Left renal pelvis (tissue), 4 donors: ENCODE results near the gene CYP2S1. TPM values are rescaled to one million over a fixed set of nuclear protein-coding genes. Genes with fewer than 3 reads are reported as not detected.

Source experiments
- DNase-seq, 4 donors: peaks; one replicate each; pipeline ENCODE4 v3.0.0-alpha.2; 2013; ENCODE audit warnings: low read depth in 4 of 4, low spot score in 3 of 4
- polyA plus RNA-seq, 4 donors: library from polyadenylated mRNA; unstranded; fragments of 120-200 nt; gene quantifications; one replicate each; pipeline ENCODE4 v1.2.1, GENCODE V29; 2013; ENCODE audit not compliant: insufficient read length in 4 of 4

Gene CYP2S1
- polyA plus RNA-seq, 4 donors, result 0.25 to 0.76 (median 0.46) TPM

GRCh38 chr19:41255171-41255570 is 62.2 kb downstream of the CYP2S1 start:
- no peak for DNase-seq

Other genes with a start within 250 kb of the CYP2S1 start
- 1 to 10 TPM in 3 of 4 donors, not detected in 1; 2.1 to 3.5 (median 2.8) TPM for gene CYP2B6, start 201.9 kb upstream of the CYP2S1 start, polyA plus RNA-seq
- gene CYP2A13, start 104.8 kb upstream of the CYP2S1 start, polyA plus RNA-seq, result not detected
- under 1 TPM in 1 of 4 donors, not detected in 3; 0.38 TPM for gene CYP2F1, start 78.8 kb upstream of the CYP2S1 start, polyA plus RNA-seq
- gene AXL, start 26.0 kb downstream of the CYP2S1 start, polyA plus RNA-seq, result 10 to 100 TPM; 30.0 to 55.5 (median 35.7) TPM
- gene HNRNPUL1, start 71.2 kb downstream of the CYP2S1 start, polyA plus RNA-seq, result 100 to 1,000 TPM; 188 to 209 (median 204) TPM
- 10 to 100 TPM; 30.6 to 35.1 (median 33.3) TPM for gene CCDC97, start 117.0 kb downstream of the CYP2S1 start, polyA plus RNA-seq
- gene TGFB1, start 160.7 kb downstream of the CYP2S1 start, polyA plus RNA-seq, result 10 to 100 TPM; 24.8 to 38.0 (median 32.2) TPM
- gene B9D2, start 170.9 kb downstream of the CYP2S1 start, polyA plus RNA-seq, result 10 to 100 TPM in 1 of 4 donors, 1 to 10 TPM in 3; 4.7 to 11.0 (median 7.0) TPM
- 10 to 100 TPM in 3 of 4 donors, 1 to 10 TPM in 1; 6.5 to 27.9 (median 12.8) TPM for gene TMEM91, start 183.3 kb downstream of the CYP2S1 start, polyA plus RNA-seq
- 10 to 100 TPM in 3 of 4 donors, 1 to 10 TPM in 1; 8.3 to 20.2 (median 14.2) TPM for gene EXOSC5, start 204.1 kb downstream of the CYP2S1 start, polyA plus RNA-seq
- 10 to 100 TPM; 17.8 to 46.3 (median 30.7) TPM for gene BCKDHA, start 204.6 kb downstream of the CYP2S1 start, polyA plus RNA-seq
- 1 to 10 TPM; 2.6 to 5.7 (median 3.5) TPM for gene B3GNT8, start 234.2 kb downstream of the CYP2S1 start, polyA plus RNA-seq
- gene DMAC2, start 246.7 kb downstream of the CYP2S1 start, polyA plus RNA-seq, result 10 to 100 TPM; 37.2 to 65.0 (median 54.2) TPM
- 1 to 10 TPM in 3 of 4 donors, under 1 TPM in 1; 0.14 to 5.2 (median 3.4) TPM for gene ERICH4, start 249.9 kb downstream of the CYP2S1 start, polyA plus RNA-seq